Measurements from ENCODE around the gene ZC3HAV1L.
A peak's percentile ranks its signal among the peaks of the same experiment; 100 is the strongest.
"Not testable (repeated sequence)": the region's sequence is repeated elsewhere in the genome, so short reads cannot be mapped to it uniquely, and the experiment has no call there.

The ZC3HAV1L gene, protein sequence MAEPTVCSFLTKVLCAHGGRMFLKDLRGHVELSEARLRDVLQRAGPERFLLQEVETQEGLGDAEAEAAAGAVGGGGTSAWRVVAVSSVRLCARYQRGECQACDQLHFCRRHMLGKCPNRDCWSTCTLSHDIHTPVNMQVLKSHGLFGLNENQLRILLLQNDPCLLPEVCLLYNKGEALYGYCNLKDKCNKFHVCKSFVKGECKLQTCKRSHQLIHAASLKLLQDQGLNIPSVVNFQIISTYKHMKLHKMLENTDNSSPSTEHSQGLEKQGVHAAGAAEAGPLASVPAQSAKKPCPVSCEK

DNA sequence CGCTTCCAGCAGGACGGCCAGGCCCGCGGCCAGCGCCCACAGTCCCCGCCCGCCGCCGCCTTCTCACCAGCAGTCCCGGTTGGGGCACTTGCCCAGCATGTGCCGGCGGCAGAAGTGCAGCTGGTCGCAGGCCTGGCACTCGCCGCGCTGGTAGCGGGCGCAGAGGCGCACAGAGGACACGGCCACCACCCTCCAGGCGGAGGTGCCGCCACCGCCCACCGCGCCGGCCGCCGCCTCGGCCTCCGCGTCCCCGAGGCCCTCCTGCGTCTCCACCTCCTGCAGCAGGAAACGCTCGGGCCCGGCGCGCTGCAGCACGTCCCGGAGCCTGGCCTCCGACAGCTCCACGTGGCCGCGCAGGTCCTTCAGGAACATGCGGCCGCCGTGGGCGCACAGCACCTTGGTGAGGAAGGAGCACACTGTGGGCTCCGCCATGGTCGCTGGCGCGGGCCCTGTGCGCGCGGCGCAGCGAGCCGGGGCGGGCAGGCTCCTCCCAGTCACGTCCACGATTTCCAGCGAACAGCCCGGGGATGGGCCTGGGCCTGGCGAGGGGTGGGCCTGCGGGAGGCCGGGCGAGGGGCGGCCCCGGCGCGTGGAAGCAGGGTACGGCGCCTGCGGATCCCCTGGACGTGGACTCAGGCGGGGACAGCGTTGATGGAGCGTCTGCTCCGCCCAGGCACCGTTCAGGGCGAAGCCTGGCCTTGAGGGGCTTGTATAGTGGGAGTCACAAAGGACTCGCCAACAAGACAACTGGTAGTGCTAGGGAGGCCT, at the start of gene ZC3HAV1L:
Gene ZC3HAV1L, minus strand, starts transcription at position 457 of the 768 bp plus-strand sequence. Its CDS starts 25 bp downstream, at position 432.
- Histone ChIP-seq H3K4me3 (ENCODE audit: low read length) (peak within 1 kb of the TSS; percentile 55), H3K9me3 (ENCODE audit: control insufficient read depth, low read depth, low read length) (no peaks in the 10 kb centered on the region), H3K27me3 (ENCODE audit: control insufficient read depth, insufficient read depth, low read length) (no peaks in the 10 kb centered on the region), H3K9ac (ENCODE audit: low read length) (peak within 1 kb of the TSS; percentile 49), H3K36me3 (ENCODE audit: control insufficient read depth, low read depth, low read length) (no peaks in the 10 kb centered on the region), H3K27ac (ENCODE audit: low read length) (no peak within 1 kb of the TSS), H3K4me1 (ENCODE audit: control insufficient read depth, low read depth, low read length) (peaks cover 14% of the 10 kb centered on the region)

DNA sequence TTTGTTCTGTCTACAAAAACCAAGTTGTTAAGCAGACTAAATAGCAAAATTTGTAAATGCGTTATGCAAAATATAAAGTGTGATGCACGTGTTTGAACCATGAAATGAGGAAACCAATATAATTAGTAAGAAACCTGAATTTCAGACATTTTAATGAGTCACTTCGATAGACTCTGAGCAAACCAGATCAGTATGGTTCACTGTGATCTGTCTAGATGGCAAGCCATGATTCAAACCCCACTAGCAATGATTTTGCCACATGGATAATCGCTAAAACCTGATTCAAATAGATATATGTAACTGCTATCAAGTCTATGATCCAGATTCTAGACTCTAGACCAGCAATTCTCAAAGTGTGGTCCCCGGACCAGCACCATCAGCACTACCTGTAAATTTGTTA, 48.9 kb upstream of the ZC3HAV1L start:
- no peak overlapping the region for H3K4me3 ChIP-seq (ENCODE audit: low read length)
- H3K27ac ChIP-seq (ENCODE audit: low read length) = no peak overlapping the region
- no peaks in the 10 kb centered on the region for H3K9me3 ChIP-seq (ENCODE audit: control insufficient read depth, low read depth, low read length)
- H3K36me3 ChIP-seq (ENCODE audit: control insufficient read depth, low read depth, low read length) = peaks cover 32% of the 10 kb centered on the region
- no peak overlapping the region for H3K9ac ChIP-seq (ENCODE audit: low read length)
- no peaks in the 10 kb centered on the region for H3K27me3 ChIP-seq (ENCODE audit: control insufficient read depth, insufficient read depth, low read length)
- H3K4me1 ChIP-seq (ENCODE audit: control insufficient read depth, low read depth, low read length) = no peaks in the 10 kb centered on the region

- Histone ChIP-seq H3K4me1 (ENCODE audit: control insufficient read depth, low read depth, low read length) (no peaks in the 10 kb centered on the region), H3K36me3 (ENCODE audit: control insufficient read depth, low read depth, low read length) (peaks cover 30% of the 10 kb centered on the region), H3K4me3 (ENCODE audit: low read length) (no peak overlapping the region), H3K27me3 (ENCODE audit: control insufficient read depth, insufficient read depth, low read length) (no peaks in the 10 kb centered on the region), H3K9ac (ENCODE audit: low read length) (no peak overlapping the region), H3K9me3 (ENCODE audit: control insufficient read depth, low read depth, low read length) (no peaks in the 10 kb centered on the region), H3K27ac (ENCODE audit: low read length) (no peak overlapping the region)
These were observed 45.7 kb upstream of the ZC3HAV1L start for GRCh38 chr7:139081584-139081983.

GRCh38 chr7:139080905-139081304, 45.1 kb upstream of the ZC3HAV1L start:
- Histone ChIP-seq H3K9me3 (ENCODE audit: control insufficient read depth, low read depth, low read length) (no peaks in the 10 kb centered on the region), H3K4me3 (ENCODE audit: low read length) (no peak overlapping the region), H3K4me1 (ENCODE audit: control insufficient read depth, low read depth, low read length) (no peaks in the 10 kb centered on the region), H3K27ac (ENCODE audit: low read length) (no peak overlapping the region), H3K36me3 (ENCODE audit: control insufficient read depth, low read depth, low read length) (peaks cover 30% of the 10 kb centered on the region), H3K27me3 (ENCODE audit: control insufficient read depth, insufficient read depth, low read length) (no peaks in the 10 kb centered on the region), H3K9ac (ENCODE audit: low read length) (no peak overlapping the region)

- Histone ChIP-seq H3K9me3 (ENCODE audit: control insufficient read depth, low read depth, low read length) (no peaks in the 10 kb centered on the region), H3K9ac (ENCODE audit: low read length) (no peak overlapping the region), H3K4me3 (ENCODE audit: low read length) (no peak overlapping the region), H3K4me1 (ENCODE audit: control insufficient read depth, low read depth, low read length) (no peaks in the 10 kb centered on the region), H3K27me3 (ENCODE audit: control insufficient read depth, insufficient read depth, low read length) (no peaks in the 10 kb centered on the region), H3K36me3 (ENCODE audit: control insufficient read depth, low read depth, low read length) (peaks cover 33% of the 10 kb centered on the region), H3K27ac (ENCODE audit: low read length) (no peak overlapping the region)
These were observed 44.0 kb upstream of the ZC3HAV1L start for GRCh38 chr7:139079861-139080260.

- Histone ChIP-seq H3K9me3 (ENCODE audit: control insufficient read depth, low read depth, low read length) (no peaks in the 10 kb centered on the region), H3K27me3 (ENCODE audit: control insufficient read depth, insufficient read depth, low read length) (no peaks in the 10 kb centered on the region), H3K36me3 (ENCODE audit: control insufficient read depth, low read depth, low read length) (peaks cover 33% of the 10 kb centered on the region), H3K27ac (ENCODE audit: low read length) (no peak overlapping the region), H3K9ac (ENCODE audit: low read length) (no peak overlapping the region), H3K4me3 (ENCODE audit: low read length) (no peak overlapping the region), H3K4me1 (ENCODE audit: control insufficient read depth, low read depth, low read length) (no peaks in the 10 kb centered on the region)
These were observed 43.1 kb upstream of the ZC3HAV1L start for GRCh38 chr7:139078911-139079310.

DNA sequence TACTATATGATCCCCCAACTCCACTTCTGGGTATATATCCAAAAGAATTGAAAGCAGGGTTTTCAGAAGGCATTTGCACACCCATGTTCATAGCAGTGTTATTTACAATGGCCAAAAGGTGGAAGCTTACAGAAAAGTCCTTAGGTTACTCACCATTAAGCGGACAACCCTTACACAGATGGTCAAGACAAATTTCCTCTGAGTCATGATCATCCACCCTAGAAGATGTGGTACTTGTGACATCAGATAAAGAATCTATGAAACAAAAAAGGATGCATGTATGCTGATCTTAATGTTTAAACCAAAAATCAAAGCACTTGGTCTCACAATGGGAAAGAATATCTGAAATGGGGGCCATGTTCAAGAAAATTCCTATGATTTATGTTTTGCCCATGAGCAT, 42.6 kb upstream of the ZC3HAV1L start:
- Histone ChIP-seq H3K27me3 (ENCODE audit: control insufficient read depth, insufficient read depth, low read length) (no peaks in the 10 kb centered on the region), H3K9ac (ENCODE audit: low read length) (no peak overlapping the region), H3K4me3 (ENCODE audit: low read length) (no peak overlapping the region), H3K36me3 (ENCODE audit: control insufficient read depth, low read depth, low read length) (peaks cover 34% of the 10 kb centered on the region), H3K9me3 (ENCODE audit: control insufficient read depth, low read depth, low read length) (no peaks in the 10 kb centered on the region), H3K4me1 (ENCODE audit: control insufficient read depth, low read depth, low read length) (no peaks in the 10 kb centered on the region), H3K27ac (ENCODE audit: low read length) (no peak overlapping the region)

DNA sequence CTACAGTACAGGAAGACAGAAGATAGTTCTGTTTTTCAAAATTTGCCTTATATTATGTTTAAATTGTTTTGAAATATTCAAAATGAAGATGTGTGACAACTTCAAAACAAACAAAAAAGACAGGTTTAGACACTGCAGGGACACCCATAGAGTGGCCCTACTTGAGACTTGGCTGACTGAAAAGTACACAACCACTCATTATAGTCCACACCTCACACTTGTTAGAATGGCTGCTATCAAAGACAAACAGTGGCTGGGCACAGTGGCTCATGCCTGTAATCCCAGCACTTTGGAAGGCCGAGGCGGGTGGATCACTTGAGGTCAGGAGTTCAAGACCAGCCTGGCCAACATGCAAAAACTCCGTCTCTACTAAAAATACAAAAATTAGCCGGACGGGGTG, 41.9 kb upstream of the ZC3HAV1L start:
- H3K4me1 ChIP-seq (ENCODE audit: control insufficient read depth, low read depth, low read length); H3K27ac ChIP-seq (ENCODE audit: low read length); H3K4me3 ChIP-seq (ENCODE audit: low read length); H3K9me3 ChIP-seq (ENCODE audit: control insufficient read depth, low read depth, low read length); H3K27me3 ChIP-seq (ENCODE audit: control insufficient read depth, insufficient read depth, low read length); H3K9ac ChIP-seq (ENCODE audit: low read length): not testable (repeated sequence)
- H3K36me3 ChIP-seq (ENCODE audit: control insufficient read depth, low read depth, low read length) = peaks cover 34% of the 10 kb centered on the region

GRCh38 chr7:139075871-139076686, 40.2 kb upstream of the ZC3HAV1L start:
- H3K36me3 ChIP-seq (ENCODE audit: control insufficient read depth, low read depth, low read length) = peaks cover 44% of the 10 kb centered on the region
- H3K4me1 ChIP-seq (ENCODE audit: control insufficient read depth, low read depth, low read length) = no peaks in the 10 kb centered on the region
- no peaks in the 10 kb centered on the region for H3K9me3 ChIP-seq (ENCODE audit: control insufficient read depth, low read depth, low read length)
- H3K27ac ChIP-seq (ENCODE audit: low read length) = no peak overlapping the region
- no peaks in the 10 kb centered on the region for H3K27me3 ChIP-seq (ENCODE audit: control insufficient read depth, insufficient read depth, low read length)
- H3K4me3 ChIP-seq (ENCODE audit: low read length) = no peak overlapping the region
- no peak overlapping the region for H3K9ac ChIP-seq (ENCODE audit: low read length)

- Histone ChIP-seq H3K9ac (ENCODE audit: low read length) (no peak overlapping the region), H3K4me1 (ENCODE audit: control insufficient read depth, low read depth, low read length) (no peaks in the 10 kb centered on the region), H3K9me3 (ENCODE audit: control insufficient read depth, low read depth, low read length) (no peaks in the 10 kb centered on the region), H3K27ac (ENCODE audit: low read length) (no peak overlapping the region), H3K36me3 (ENCODE audit: control insufficient read depth, low read depth, low read length) (peaks cover 38% of the 10 kb centered on the region), H3K27me3 (ENCODE audit: control insufficient read depth, insufficient read depth, low read length) (no peaks in the 10 kb centered on the region), H3K4me3 (ENCODE audit: low read length) (no peak overlapping the region)
These were observed 39.3 kb upstream of the ZC3HAV1L start for GRCh38 chr7:139075031-139075652.

DNA sequence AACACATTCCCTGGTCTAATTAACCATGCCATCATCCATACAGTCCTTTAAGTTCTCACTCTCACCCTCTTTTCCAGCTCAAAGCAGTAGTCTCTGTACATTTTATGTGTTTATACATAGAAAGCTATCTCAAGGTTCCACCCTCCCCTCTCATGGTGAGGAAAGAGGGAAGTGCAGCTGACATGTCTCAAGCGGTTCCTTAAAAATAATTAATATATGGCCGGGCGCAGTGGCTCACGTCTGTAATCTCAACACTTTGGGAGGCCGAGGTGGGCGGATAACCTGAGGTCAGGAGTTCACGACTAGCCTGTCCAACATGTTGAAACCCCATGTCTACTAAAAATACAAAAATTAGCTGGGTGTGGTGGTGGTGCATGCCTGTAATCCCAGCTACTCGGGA, 37.0 kb upstream of the ZC3HAV1L start:
- H3K27ac ChIP-seq (ENCODE audit: low read length) = no peak overlapping the region
- peaks cover 24% of the 10 kb centered on the region for H3K36me3 ChIP-seq (ENCODE audit: control insufficient read depth, low read depth, low read length)

More for the DNA sequence above, 37.0 kb upstream of the ZC3HAV1L start:
- Histone ChIP-seq H3K4me1 (ENCODE audit: control insufficient read depth, low read depth, low read length) (no peaks in the 10 kb centered on the region), H3K4me3 (ENCODE audit: low read length) (no peak overlapping the region), H3K9ac (ENCODE audit: low read length) (no peak overlapping the region), H3K27me3 (ENCODE audit: control insufficient read depth, insufficient read depth, low read length) (no peaks in the 10 kb centered on the region), H3K9me3 (ENCODE audit: control insufficient read depth, low read depth, low read length) (no peaks in the 10 kb centered on the region)

All from iPS-18a (cell line).